Fibroblast of pulmonary artery (primary cell): ENCODE data around the gene ANKHD1.

Experiments
- DNase-seq: peaks from one replicate; pipeline ENCODE4 v3.0.0-alpha.2; 2010; ENCODE audit warnings: low read depth
- H3K4me3 ChIP-seq: replicated peaks from 2 replicates; pipeline ENCODE4 v1.5.1; 2011; ENCODE audit warnings: low read depth, mild to moderate bottlenecking, control low read depth, low read length, moderate library complexity
- TF ChIP-seq, protein P1 (sequence below): IDR thresholded peaks from 2 replicates; pipeline ENCODE4 v1.5.1; 2011; ENCODE audit warnings: mild to moderate bottlenecking, control low read depth, low read length, inconsistent platforms; ENCODE audit errors: missing control alignments

The ANKHD1 gene

DNA sequence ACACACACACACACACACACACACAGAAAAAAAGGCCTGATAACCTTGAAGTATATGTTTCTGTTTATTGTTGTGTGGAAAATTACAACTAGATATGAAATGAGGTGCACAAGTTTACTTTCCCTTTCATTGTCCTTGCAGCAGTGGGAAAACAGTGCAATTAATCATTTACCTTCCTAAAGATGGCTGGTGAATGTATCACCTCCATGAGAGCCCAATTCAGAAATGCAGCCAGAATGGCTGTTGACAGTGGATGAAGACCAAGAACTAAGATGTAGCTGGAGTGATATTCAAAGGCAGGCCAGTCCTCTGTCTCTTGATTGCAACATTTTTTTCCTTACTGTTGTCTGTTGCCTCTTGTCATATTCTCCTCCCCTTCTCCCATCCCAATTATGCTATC is 96.3 kb downstream of the ANKHD1 start:
- H3K4me3 ChIP-seq, result no peak overlapping the region
- DNase-seq, result no peak
- TF ChIP-seq, protein P1, sequence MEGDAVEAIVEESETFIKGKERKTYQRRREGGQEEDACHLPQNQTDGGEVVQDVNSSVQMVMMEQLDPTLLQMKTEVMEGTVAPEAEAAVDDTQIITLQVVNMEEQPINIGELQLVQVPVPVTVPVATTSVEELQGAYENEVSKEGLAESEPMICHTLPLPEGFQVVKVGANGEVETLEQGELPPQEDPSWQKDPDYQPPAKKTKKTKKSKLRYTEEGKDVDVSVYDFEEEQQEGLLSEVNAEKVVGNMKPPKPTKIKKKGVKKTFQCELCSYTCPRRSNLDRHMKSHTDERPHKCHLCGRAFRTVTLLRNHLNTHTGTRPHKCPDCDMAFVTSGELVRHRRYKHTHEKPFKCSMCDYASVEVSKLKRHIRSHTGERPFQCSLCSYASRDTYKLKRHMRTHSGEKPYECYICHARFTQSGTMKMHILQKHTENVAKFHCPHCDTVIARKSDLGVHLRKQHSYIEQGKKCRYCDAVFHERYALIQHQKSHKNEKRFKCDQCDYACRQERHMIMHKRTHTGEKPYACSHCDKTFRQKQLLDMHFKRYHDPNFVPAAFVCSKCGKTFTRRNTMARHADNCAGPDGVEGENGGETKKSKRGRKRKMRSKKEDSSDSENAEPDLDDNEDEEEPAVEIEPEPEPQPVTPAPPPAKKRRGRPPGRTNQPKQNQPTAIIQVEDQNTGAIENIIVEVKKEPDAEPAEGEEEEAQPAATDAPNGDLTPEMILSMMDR, result no peak

DNA sequence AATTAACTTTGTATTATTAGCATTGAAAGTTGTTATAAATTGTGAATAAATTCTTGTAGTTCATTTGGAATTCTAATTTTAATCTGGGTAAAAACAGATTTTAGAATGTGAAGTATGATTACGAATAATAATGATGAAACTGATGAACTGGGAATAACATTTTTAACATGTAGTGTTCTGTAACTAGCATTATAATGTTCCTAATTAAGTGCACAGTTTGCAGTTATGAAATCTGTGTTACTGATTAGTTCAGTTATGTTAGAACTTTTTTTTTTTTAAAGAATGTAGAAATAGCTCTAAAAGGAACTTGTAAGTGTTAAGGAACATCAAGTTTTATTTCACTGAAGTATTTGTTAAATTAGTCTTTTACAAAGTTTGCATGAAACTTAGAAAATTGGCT is 97.0 kb downstream of the ANKHD1 start:
- TF ChIP-seq, protein P1, result no peak
- H3K4me3 ChIP-seq, result no peak overlapping the region
- no peak for DNase-seq

DNA sequence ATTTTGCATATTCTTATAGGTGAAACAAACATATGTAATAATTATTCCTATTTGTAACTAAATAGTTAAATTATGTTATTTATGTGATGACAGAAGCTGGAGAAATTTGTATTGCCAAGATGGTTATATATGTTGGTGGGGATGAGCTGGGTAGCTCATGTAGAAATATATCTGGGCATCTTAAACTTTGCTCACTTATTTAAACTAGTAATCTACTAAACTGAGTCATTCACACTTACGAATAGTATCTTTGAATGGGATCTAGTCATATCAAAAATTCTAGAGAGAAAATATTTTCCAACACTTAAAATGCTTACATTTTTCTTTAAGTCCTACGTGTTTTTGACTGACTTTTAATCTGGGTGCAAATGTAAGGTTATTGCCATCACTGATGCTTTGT is 101.2 kb downstream of the ANKHD1 start:
- DNase-seq, result no peak
- no peak overlapping the region for H3K4me3 ChIP-seq
- TF ChIP-seq, protein P1, result no peak

DNA sequence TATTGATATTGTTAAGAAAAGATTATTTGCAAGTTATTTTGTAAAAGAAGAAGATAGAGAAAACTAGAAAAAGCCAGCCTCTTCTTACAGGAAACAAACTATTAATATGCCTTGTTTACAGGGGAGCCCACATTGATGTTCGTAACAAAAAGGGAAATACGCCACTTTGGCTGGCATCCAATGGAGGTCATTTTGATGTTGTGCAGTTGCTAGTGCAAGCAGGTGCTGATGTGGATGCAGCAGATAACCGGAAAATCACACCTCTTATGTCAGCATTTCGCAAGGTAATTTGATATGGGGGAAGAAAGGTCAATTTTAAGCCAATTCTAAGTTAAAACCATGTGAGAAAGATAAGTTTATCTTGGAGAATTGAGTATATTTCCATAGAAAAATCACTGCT is 108.3 kb downstream of the ANKHD1 start:
- TF ChIP-seq, protein P1, result no peak
- no peak overlapping the region for H3K4me3 ChIP-seq
- no peak for DNase-seq

DNA sequence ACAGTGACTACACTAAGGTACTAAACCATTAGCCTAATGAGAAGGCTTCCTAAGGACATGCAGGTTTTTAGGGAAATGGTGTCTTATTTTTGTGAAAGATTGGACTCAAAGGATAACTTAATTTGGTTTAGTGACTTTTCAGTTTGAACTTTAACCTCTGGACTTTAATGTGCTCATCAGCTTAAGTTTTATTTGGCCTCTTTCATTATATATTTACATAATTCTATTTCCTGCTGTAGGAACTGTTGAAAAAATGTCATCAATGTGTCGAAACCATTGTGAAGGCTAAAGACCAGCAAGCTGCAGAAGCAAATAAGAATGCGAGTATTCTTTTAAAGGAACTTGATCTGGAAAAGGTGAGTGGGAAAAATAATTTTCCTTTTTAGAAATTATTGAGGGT is 111.5 kb downstream of the ANKHD1 start:
- TF ChIP-seq, protein P1, result no peak
- H3K4me3 ChIP-seq, result no peak overlapping the region
- no peak for DNase-seq

DNA sequence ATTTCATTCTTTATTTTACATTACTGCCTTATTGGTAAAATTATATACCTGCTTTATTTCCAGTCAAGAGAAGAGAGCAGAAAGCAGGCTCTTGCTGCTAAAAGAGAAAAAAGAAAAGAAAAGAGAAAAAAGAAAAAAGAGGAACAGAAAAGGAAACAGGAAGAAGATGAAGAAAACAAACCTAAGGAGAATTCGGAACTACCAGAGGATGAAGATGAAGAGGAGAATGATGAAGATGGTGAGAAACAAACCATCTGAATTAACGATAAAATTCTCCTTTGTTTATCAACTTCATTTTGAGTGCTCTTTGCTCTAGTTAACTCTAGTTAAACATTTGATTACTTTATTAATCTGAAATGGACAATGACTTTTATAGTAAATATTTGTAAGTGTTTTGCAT is 122.4 kb downstream of the ANKHD1 start:
- no peak for DNase-seq
- no peak overlapping the region for H3K4me3 ChIP-seq
- TF ChIP-seq, protein P1, result no peak

DNA sequence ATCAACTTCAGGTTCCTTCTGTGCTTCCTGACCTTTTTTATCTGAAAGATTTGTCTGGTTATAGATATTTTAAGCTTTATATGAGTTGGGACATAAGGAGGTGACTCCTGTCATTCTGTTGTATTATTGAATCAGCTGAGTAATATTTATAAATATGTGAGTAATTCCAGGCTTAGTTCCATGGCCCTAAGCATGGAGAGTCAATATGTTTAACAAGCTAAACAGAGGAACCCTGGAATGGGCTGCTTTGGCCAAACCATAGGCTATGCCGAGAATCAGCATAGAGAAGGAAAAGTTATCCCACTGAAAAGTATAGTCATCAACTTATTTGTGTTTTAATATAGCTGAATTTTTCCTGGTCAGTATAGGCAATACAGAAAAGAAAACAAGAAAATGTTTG is 138.6 kb downstream of the ANKHD1 start:
- DNase-seq, result no peak
- no peak overlapping the region for H3K4me3 ChIP-seq
- TF ChIP-seq, protein P1, result no peak
